Astrocyte of the cerebellum (primary cell): ENCODE results near the gene GNAL.

Experiments used
- DNase-seq: peaks from one replicate; pipeline ENCODE4 v3.0.0-alpha.2; 2011; ENCODE audit warnings: low read depth
- H3K4me3 ChIP-seq: 2 replicates; pipeline ENCODE4 v1.5.1; 2011; ENCODE audit warnings: mild to moderate bottlenecking, low read depth, low read length, moderate library complexity
- CTCF ChIP-seq: IDR thresholded peaks from 2 replicates; pipeline ENCODE4 v1.5.1; 2012; ENCODE audit warnings: low read length, low read depth, moderate library complexity, mild to moderate bottlenecking; ENCODE audit errors: missing control alignments
- in situ Hi-C: cut with HindIII; loops from 2 replicates; pipeline ENCODE4 v1.10.0; 2017; ENCODE audit warnings: low sequenced_read_pairs

GNAL gene

DNA sequence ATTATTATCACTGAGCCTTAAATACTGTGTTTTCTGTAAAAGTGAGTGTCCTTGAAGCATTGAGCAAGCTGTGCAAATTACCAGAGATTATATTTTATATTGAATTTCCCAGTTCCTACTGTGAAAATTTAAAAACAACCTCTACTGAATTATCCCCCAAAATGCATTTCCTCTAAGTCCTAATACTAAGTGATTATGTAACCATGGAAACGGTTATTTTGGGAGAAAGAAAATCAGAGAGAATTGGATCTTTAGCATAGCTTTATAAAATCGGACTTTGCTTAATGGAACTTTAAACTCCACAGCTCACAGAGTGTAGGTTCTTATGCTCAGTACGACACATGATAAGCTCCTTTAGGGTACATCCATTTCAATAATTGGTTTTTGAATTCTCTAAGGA lies 142.9 kb downstream of the GNAL start:
- DNase-seq, result no peak
- in situ Hi-C loops, result no loop called here

GRCh38 chr18:11834772-11835171 lies 145.7 kb downstream of the GNAL start:
- in situ Hi-C loops, result no loop called here
- no peak for TF ChIP-seq CTCF
- DNase-seq, result no peak
- H3K4me3 ChIP-seq, result no peak overlapping the region

More for the DNA sequence above, 142.9 kb downstream of the GNAL start:
- TF ChIP-seq CTCF, result no peak
- no peak overlapping the region for H3K4me3 ChIP-seq

- TF ChIP-seq CTCF, result no peak
- no peak for DNase-seq
Observed at GRCh38 chr18:11839556-11839955, 150.5 kb downstream of the GNAL start.

DNA sequence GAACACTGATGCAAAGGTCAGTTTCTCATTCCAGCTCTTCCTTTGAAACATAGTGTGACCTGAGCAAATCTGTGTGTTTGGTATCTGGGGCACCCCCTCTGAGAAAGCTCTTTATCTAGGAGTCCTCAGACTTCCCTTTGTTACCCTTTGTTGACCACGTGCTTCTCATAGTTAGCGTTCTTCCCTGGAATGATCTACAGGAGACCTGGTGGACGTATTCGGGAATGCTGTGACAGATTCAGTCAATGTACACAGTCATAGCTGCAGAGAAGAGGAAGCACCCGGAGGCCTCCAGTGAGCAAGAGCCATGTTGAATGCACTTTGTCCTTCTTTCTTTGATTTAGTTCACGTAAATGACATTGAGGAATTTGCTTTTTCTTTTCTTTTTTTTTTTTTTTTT lies 151.4 kb downstream of the GNAL start:
- DNase-seq, result no peak
- no peak for TF ChIP-seq CTCF
- H3K4me3 ChIP-seq, result no peak overlapping the region
- in situ Hi-C loops, result no loop called here

More at GRCh38 chr18:11839556-11839955, 150.5 kb downstream of the GNAL start:
- H3K4me3 ChIP-seq, result no peak overlapping the region
- in situ Hi-C loops, result no loop called here

- TF ChIP-seq CTCF, result no peak
- H3K4me3 ChIP-seq, result no peak overlapping the region
- in situ Hi-C loops, result no loop called here
- DNase-seq, result no peak
Observed at GRCh38 chr18:11842562-11842961, 153.5 kb downstream of the GNAL start.

DNA sequence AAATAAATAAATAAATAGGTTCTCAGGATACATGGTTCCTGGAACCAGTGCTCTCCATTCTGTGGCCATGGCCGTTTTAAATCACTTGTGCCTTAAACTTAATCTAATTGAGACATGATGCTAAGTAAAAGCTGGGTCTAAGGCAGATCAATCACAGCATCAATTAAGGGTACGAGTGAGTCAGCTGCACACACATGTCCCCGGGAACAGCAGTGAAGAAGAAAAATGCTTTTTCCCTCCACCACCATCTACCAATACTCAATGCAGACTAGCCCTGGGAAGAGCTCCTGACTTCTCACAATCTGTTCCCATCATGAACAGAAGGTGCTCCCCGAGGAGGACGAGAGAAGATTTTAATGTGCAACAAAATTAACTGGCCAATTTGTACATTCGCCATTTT lies 155.4 kb downstream of the GNAL start:
- H3K4me3 ChIP-seq, result no peak overlapping the region
- in situ Hi-C loops, result no loop called here
- DNase-seq, result no peak
- no peak for TF ChIP-seq CTCF

- in situ Hi-C loops, result no loop called here
- no peak for DNase-seq
- H3K4me3 ChIP-seq, result no peak overlapping the region
- no peak for TF ChIP-seq CTCF
Observed at GRCh38 chr18:11845654-11846053, 156.6 kb downstream of the GNAL start.
